ENCODE measurements around the gene LANCL1. TPM values are rescaled to one million over a fixed set of nuclear protein-coding genes. Genes with fewer than 3 reads are reported as not detected.
"Not testable (repeated sequence)": the region's sequence is repeated elsewhere in the genome, so short reads cannot be mapped to it uniquely, and the experiment has no call there.

Gene LANCL1
- total and polyA plus RNA-seq, 12 donors = 7.7 to 62.2 (median 37.7) TPM

GRCh38 chr2:210435439-210435838 lies 41.1 kb downstream of the LANCL1 start:
- peaks cover 0 to 41% of the 10 kb centered on the region in 2 donors for H3K36me3 ChIP-seq (replicated peaks in 1 of 2)
- H3K4me1 ChIP-seq (replicated peaks in 1 of 2) = no peaks in the 10 kb centered on the region
- DNase-seq = no peak
- intact Hi-C loops (cut with DNase I) = no loop called here
- no peaks in the 10 kb centered on the region for H3K9me3 ChIP-seq (replicated peaks in 1 of 3)
- H3K27ac ChIP-seq = no peak overlapping the region
- H3K4me3 ChIP-seq = no peak overlapping the region
- no peaks in the 10 kb centered on the region for H3K27me3 ChIP-seq
- whole genome bisulfite sequencing, 4 donors = 61 to 85% (median 70%) methylated on average over 1 of the region's 1 CpG
- TF ChIP-seq POLR2A (IDR thresholded peaks at IDR 0.05) = no peak
- TF ChIP-seq CTCF (IDR thresholded peaks at IDR 0.05) = no peak

GRCh38 chr2:210432633-210433032 lies 43.9 kb downstream of the LANCL1 start:
- Histone ChIP-seq H3K9me3 (replicated peaks in 1 of 3) (peaks cover 0 to 5% (median 0%) of the 10 kb centered on the region in 3 donors), H3K27me3 (no peaks in the 10 kb centered on the region), H3K27ac (no peak overlapping the region), H3K4me1 (replicated peaks in 1 of 2) (no peaks in the 10 kb centered on the region), H3K4me3 (no peak overlapping the region), H3K36me3 (replicated peaks in 1 of 2) (peaks cover 0 to 41% of the 10 kb centered on the region in 2 donors)
- 79 to 97% (median 94%) methylated on average over 1 of the region's 1 CpG for WGBS, 4 donors
- no peak for TF ChIP-seq CTCF (IDR thresholded peaks at IDR 0.05)
- no peak for TF ChIP-seq POLR2A (IDR thresholded peaks at IDR 0.05)
- no peak for DNase-seq
- intact Hi-C loops (cut with DNase I) = no loop called here

GRCh38 chr2:210429403-210430137 lies 47.0 kb downstream of the LANCL1 start:
- peaks cover 0 to 18% of the 10 kb centered on the region in 2 donors for H3K36me3 ChIP-seq (replicated peaks in 1 of 2)
- TF ChIP-seq CTCF (IDR thresholded peaks at IDR 0.05) (no peak), POLR2A (IDR thresholded peaks at IDR 0.05) (no peak)
- 87 to 96% (median 93%) methylated on average over 2 of the region's 2 CpGs for WGBS, 4 donors

GRCh38 chr2:210428393-210429179 lies 48.0 kb downstream of the LANCL1 start:
- H3K36me3 ChIP-seq (replicated peaks in 1 of 2) = peaks cover 0 to 13% of the 10 kb centered on the region in 2 donors
- H3K4me3 ChIP-seq = no peak overlapping the region
- 78 to 88% (median 86%) methylated on average over 5 of the region's 5 CpGs for WGBS, 4 donors
- no peak for TF ChIP-seq POLR2A (IDR thresholded peaks at IDR 0.05)
- TF ChIP-seq CTCF (IDR thresholded peaks at IDR 0.05) = no peak
- H3K9me3 ChIP-seq (replicated peaks in 1 of 3) = peaks cover 0 to 19% (median 0%) of the 10 kb centered on the region in 3 donors
- intact Hi-C loops (cut with DNase I) = no loop called here
- H3K27me3 ChIP-seq = no peaks in the 10 kb centered on the region
- no peak overlapping the region for H3K27ac ChIP-seq
- H3K4me1 ChIP-seq (replicated peaks in 1 of 2) = no peaks in the 10 kb centered on the region
- DNase-seq = no peak

More at GRCh38 chr2:210429403-210430137, 47.0 kb downstream of the LANCL1 start:
- Histone ChIP-seq H3K4me3 (no peak overlapping the region), H3K27me3 (no peaks in the 10 kb centered on the region), H3K27ac (no peak overlapping the region), H3K9me3 (replicated peaks in 1 of 3) (peaks cover 0 to 19% (median 0%) of the 10 kb centered on the region in 3 donors), H3K4me1 (replicated peaks in 1 of 2) (no peaks in the 10 kb centered on the region)
- intact Hi-C loops (cut with DNase I) = no loop called here
- DNase-seq = no peak

GRCh38 chr2:210427309-210427708 lies 49.2 kb downstream of the LANCL1 start:
- H3K4me3 ChIP-seq; H3K27ac ChIP-seq; H3K36me3 ChIP-seq (replicated peaks in 1 of 2); DNase-seq; intact Hi-C loops (cut with DNase I); H3K4me1 ChIP-seq (replicated peaks in 1 of 2); H3K27me3 ChIP-seq: not testable (repeated sequence)
- H3K9me3 ChIP-seq (replicated peaks in 1 of 3) = peaks cover 0 to 19% (median 0%) of the 10 kb centered on the region in 3 donors
- 92 to 96% (median 94%) methylated on average over 6 of the region's 6 CpGs for whole genome bisulfite sequencing, 4 donors
